ENCODE results near the gene FBXL16. TPM values are rescaled to one million over a fixed set of nuclear protein-coding genes. Genes with fewer than 3 reads are reported as not detected.

The FBXL16 gene
- total and polyA plus RNA-seq, 2 experiments from 2014 or later = 0.29 to 0.54 TPM

GRCh38 chr16:689175-689897, 16.3 kb downstream of the FBXL16 start:
- no peaks in the 10 kb centered on the region for H3K9me3 ChIP-seq (ENCODE audit: low read depth)
- in situ Hi-C loops (cut with MboI) = no loop called here

GRCh38 chr16:687499-687898, 18.1 kb downstream of the FBXL16 start:
- no peak for DNase-seq
- in situ Hi-C loops (cut with MboI) = no loop called here
- no peaks in the 10 kb centered on the region for H3K9me2 ChIP-seq (ENCODE audit: insufficient read depth)
- no peak overlapping the region for H3K4me3 ChIP-seq
- no peak overlapping the region for H3K9ac ChIP-seq
- 92 to 95% methylated on average over 19 of the region's 19 CpGs for WGBS, 2 experiments (ENCODE audit: low coverage in 1 of 2, low lambda C conversion rate in 2 of 2, missing lambda C conversion rate in 2 of 2)
- H3K36me3 ChIP-seq (ENCODE audit: low read depth) = 0 out of 2 replicates have a peak, but pooled peaks cover 2% of the 10 kb centered on the region
- no peaks in the 10 kb centered on the region for H3K9me3 ChIP-seq (ENCODE audit: low read depth)
- H3K27ac ChIP-seq = no peak overlapping the region
- TF ChIP-seq EZH2phosphoT487 (IDR thresholded peaks at IDR 0.05; ENCODE audit: insufficient read depth, low read depth) (no peak), EZH2 (IDR thresholded peaks at IDR 0.05; ENCODE audit: insufficient read depth, poor library complexity, severe bottlenecking) (no peak)
- peaks cover 13% of the 10 kb centered on the region; the same call in 1 of the 2 replicates for H3K4me1 ChIP-seq (ENCODE audit: insufficient read depth)
- no peaks in the 10 kb centered on the region for H4K20me1 ChIP-seq (ENCODE audit: insufficient read depth)
- no peaks in the 10 kb centered on the region for H3K27me3 ChIP-seq (replicated peaks; ENCODE audit: insufficient read depth)
- 0 out of 2 replicates have a peak, but pooled peaks cover 2% of the 10 kb centered on the region for H3F3A ChIP-seq (ENCODE audit: insufficient read depth)
- H3K4me2 ChIP-seq (ENCODE audit: unreplicated experiment) = no peak overlapping the region
- H2AFZ ChIP-seq = no peak overlapping the region
- H3K79me2 ChIP-seq (ENCODE audit: insufficient read depth) = peaks cover 41% of the 10 kb centered on the region

More at GRCh38 chr16:689175-689897, 16.3 kb downstream of the FBXL16 start:
- no peaks in the 10 kb centered on the region for H3K36me3 ChIP-seq (ENCODE audit: low read depth)
- H3K9ac ChIP-seq = peak overlapping the region; percentile 93
- peaks cover 28% of the 10 kb centered on the region for H3K79me2 ChIP-seq (ENCODE audit: insufficient read depth)
- TF ChIP-seq EZH2 (IDR thresholded peaks at IDR 0.05; ENCODE audit: insufficient read depth, poor library complexity, severe bottlenecking) (no peak), EZH2phosphoT487 (IDR thresholded peaks at IDR 0.05; ENCODE audit: insufficient read depth, low read depth) (no peak)
- H4K20me1 ChIP-seq (ENCODE audit: insufficient read depth) = no peaks in the 10 kb centered on the region
- peak overlapping the region; percentile 91 for H3K4me2 ChIP-seq (ENCODE audit: unreplicated experiment)
- H3F3A ChIP-seq (ENCODE audit: insufficient read depth) = no peaks in the 10 kb centered on the region
- DNase-seq = no peak
- WGBS, 2 experiments (ENCODE audit: low coverage in 1 of 2, low lambda C conversion rate in 2 of 2, missing lambda C conversion rate in 2 of 2) = 82 to 85% methylated on average over 26 of the region's 26 CpGs
- peak overlapping the region; percentile 28; the same call in 1 of the 2 replicates for H3K27ac ChIP-seq
- H3K4me1 ChIP-seq (ENCODE audit: insufficient read depth) = peaks cover 8% of the 10 kb centered on the region; the same call in 1 of the 2 replicates
- peak overlapping the region; percentile 97 for H2AFZ ChIP-seq
- no peaks in the 10 kb centered on the region for H3K9me2 ChIP-seq (ENCODE audit: insufficient read depth)
- H3K4me3 ChIP-seq = peak overlapping the region; percentile 93
- H3K27me3 ChIP-seq (replicated peaks; ENCODE audit: insufficient read depth) = peaks cover 3% of the 10 kb centered on the region; the same call in 1 of the 2 replicates

GRCh38 chr16:686459-687260, 18.9 kb downstream of the FBXL16 start:
- TF ChIP-seq EZH2 (IDR thresholded peaks at IDR 0.05; ENCODE audit: insufficient read depth, poor library complexity, severe bottlenecking) = no peak
- no peak for TF ChIP-seq EZH2phosphoT487 (IDR thresholded peaks at IDR 0.05; ENCODE audit: insufficient read depth, low read depth)
- H3K27ac ChIP-seq = no peak overlapping the region
- peaks cover 10% of the 10 kb centered on the region; the same call in 1 of the 2 replicates for H3F3A ChIP-seq (ENCODE audit: insufficient read depth)
- H3K9me3 ChIP-seq (ENCODE audit: low read depth) = no peaks in the 10 kb centered on the region
- in situ Hi-C loops (cut with MboI) = no loop called here
- H3K79me2 ChIP-seq (ENCODE audit: insufficient read depth) = peaks cover 50% of the 10 kb centered on the region
- H3K9ac ChIP-seq = no peak overlapping the region
- H3K36me3 ChIP-seq (ENCODE audit: low read depth) = peaks cover 10% of the 10 kb centered on the region; the same call in 1 of the 2 replicates
- H3K4me1 ChIP-seq (ENCODE audit: insufficient read depth) = peaks cover 19% of the 10 kb centered on the region
- no peaks in the 10 kb centered on the region for H3K9me2 ChIP-seq (ENCODE audit: insufficient read depth)
- no peak overlapping the region for H3K4me2 ChIP-seq (ENCODE audit: unreplicated experiment)
- H2AFZ ChIP-seq = no peak overlapping the region
- 91 to 93% methylated on average over 47 to 51 of the region's 51 CpGs for WGBS, 2 experiments (ENCODE audit: low coverage in 1 of 2, low lambda C conversion rate in 2 of 2, missing lambda C conversion rate in 2 of 2)
- no peaks in the 10 kb centered on the region for H4K20me1 ChIP-seq (ENCODE audit: insufficient read depth)
- no peaks in the 10 kb centered on the region for H3K27me3 ChIP-seq (replicated peaks; ENCODE audit: insufficient read depth)
- no peak for DNase-seq
- H3K4me3 ChIP-seq = no peak overlapping the region

GRCh38 chr16:685967-686366, 19.6 kb downstream of the FBXL16 start:
- Histone ChIP-seq H3K4me2 (ENCODE audit: unreplicated experiment) (no peak overlapping the region), H4K20me1 (ENCODE audit: insufficient read depth) (no peaks in the 10 kb centered on the region), H3F3A (ENCODE audit: insufficient read depth) (peaks cover 15% of the 10 kb centered on the region; the same call in 1 of the 2 replicates), H2AFZ (no peak overlapping the region), H3K9ac (no peak overlapping the region), H3K27me3 (replicated peaks; ENCODE audit: insufficient read depth) (no peaks in the 10 kb centered on the region), H3K9me2 (ENCODE audit: insufficient read depth) (no peaks in the 10 kb centered on the region), H3K4me3 (no peak overlapping the region), H3K79me2 (ENCODE audit: insufficient read depth) (peaks cover 57% of the 10 kb centered on the region), H3K9me3 (ENCODE audit: low read depth) (no peaks in the 10 kb centered on the region), H3K27ac (no peak overlapping the region), H3K4me1 (ENCODE audit: insufficient read depth) (peaks cover 23% of the 10 kb centered on the region), H3K36me3 (ENCODE audit: low read depth) (peaks cover 11% of the 10 kb centered on the region; the same call in 1 of the 2 replicates)
- TF ChIP-seq EZH2 (IDR thresholded peaks at IDR 0.05; ENCODE audit: insufficient read depth, poor library complexity, severe bottlenecking) = no peak
- no peak for TF ChIP-seq EZH2phosphoT487 (IDR thresholded peaks at IDR 0.05; ENCODE audit: insufficient read depth, low read depth)
- 66 to 78% methylated on average over 9 of the region's 10 CpGs for WGBS, 2 experiments (ENCODE audit: low coverage in 1 of 2, low lambda C conversion rate in 2 of 2, missing lambda C conversion rate in 2 of 2)
- DNase-seq = peak; percentile 74
- in situ Hi-C loops (cut with MboI) = no loop called here

All from GM23248 (cell line).